Activated T-cell treated with anti-CD3 and anti-CD28 coated beads, Interleukin-2, amount 50 U/mL, for 1 hour (primary cell): ENCODE data around the gene PHF21A.
A peak's percentile ranks its signal among the peaks of the same experiment; 100 is the strongest.

Experiments used
- DNase-seq: peaks from one replicate; pipeline ENCODE4 v3.0.0-alpha.2; 2020

PHF21A gene

GRCh38 chr11:46121301-46121723, at the start of gene PHF21A:
TSS of gene PHF21A (minus strand) at chr11:46121454. CDS start at chr11:46084219, 37,235 bp downstream.
- peak; percentile 91 for DNase-seq

- DNase-seq, result no peak
Measured at GRCh38 chr11:46170797-46171196, 49.5 kb upstream of the PHF21A start.

GRCh38 chr11:46162700-46163099, 41.4 kb upstream of the PHF21A start:
- DNase-seq, result no peak

GRCh38 chr11:46161201-46161600, 39.9 kb upstream of the PHF21A start:
- no peak for DNase-seq

- DNase-seq, result no peak
Measured at GRCh38 chr11:46160100-46160499, 38.8 kb upstream of the PHF21A start.

- no peak for DNase-seq
Measured at GRCh38 chr11:46159680-46160079, 38.4 kb upstream of the PHF21A start.

GRCh38 chr11:46149826-46150225, 28.6 kb upstream of the PHF21A start:
- DNase-seq, result no peak

GRCh38 chr11:46149342-46149741, 28.1 kb upstream of the PHF21A start:
- no peak for DNase-seq

GRCh38 chr11:46144741-46145140, 23.5 kb upstream of the PHF21A start:
- no peak for DNase-seq

- DNase-seq, result no peak
Measured at GRCh38 chr11:46143049-46143806, 22.0 kb upstream of the PHF21A start.

GRCh38 chr11:46142561-46142960, 21.3 kb upstream of the PHF21A start:
- no peak for DNase-seq

GRCh38 chr11:46141597-46141996, 20.3 kb upstream of the PHF21A start:
- no peak for DNase-seq

- no peak for DNase-seq
Measured at GRCh38 chr11:46134540-46134939, 13.3 kb upstream of the PHF21A start.

GRCh38 chr11:46134061-46134460, 12.8 kb upstream of the PHF21A start:
- DNase-seq, result no peak

- no peak for DNase-seq
Measured at GRCh38 chr11:46133119-46133518, 11.9 kb upstream of the PHF21A start.

GRCh38 chr11:46130286-46130940, 9.2 kb upstream of the PHF21A start:
- DNase-seq, result no peak

- no peak for DNase-seq
Measured at GRCh38 chr11:46129133-46129532, 7.9 kb upstream of the PHF21A start.

GRCh38 chr11:46127150-46127638, 5.9 kb upstream of the PHF21A start:
- DNase-seq, result peak; percentile 37

- DNase-seq, result no peak
Measured at GRCh38 chr11:46125284-46125683, 4.0 kb upstream of the PHF21A start.

- no peak for DNase-seq
Measured at GRCh38 chr11:46122945-46123715, 1.9 kb upstream of the PHF21A start.

- DNase-seq, result peak; percentile 79
Measured at GRCh38 chr11:46121724-46122477, 647 bp upstream of the PHF21A start.
